Fibroblast of pulmonary artery (primary cell): ENCODE data around the gene HIPK2.

Experiments
- DNase-seq: peaks from one replicate; pipeline ENCODE4 v3.0.0-alpha.2; 2010; ENCODE audit warnings: low read depth
- H3K4me3 ChIP-seq: replicated peaks from 2 replicates; pipeline ENCODE4 v1.5.1; 2011; ENCODE audit warnings: low read depth, mild to moderate bottlenecking, control low read depth, low read length, moderate library complexity
- TF ChIP-seq, protein P1 (sequence below): IDR thresholded peaks from 2 replicates; pipeline ENCODE4 v1.5.1; 2011; ENCODE audit warnings: mild to moderate bottlenecking, control low read depth, low read length, inconsistent platforms; ENCODE audit errors: missing control alignments

HIPK2 gene

DNA sequence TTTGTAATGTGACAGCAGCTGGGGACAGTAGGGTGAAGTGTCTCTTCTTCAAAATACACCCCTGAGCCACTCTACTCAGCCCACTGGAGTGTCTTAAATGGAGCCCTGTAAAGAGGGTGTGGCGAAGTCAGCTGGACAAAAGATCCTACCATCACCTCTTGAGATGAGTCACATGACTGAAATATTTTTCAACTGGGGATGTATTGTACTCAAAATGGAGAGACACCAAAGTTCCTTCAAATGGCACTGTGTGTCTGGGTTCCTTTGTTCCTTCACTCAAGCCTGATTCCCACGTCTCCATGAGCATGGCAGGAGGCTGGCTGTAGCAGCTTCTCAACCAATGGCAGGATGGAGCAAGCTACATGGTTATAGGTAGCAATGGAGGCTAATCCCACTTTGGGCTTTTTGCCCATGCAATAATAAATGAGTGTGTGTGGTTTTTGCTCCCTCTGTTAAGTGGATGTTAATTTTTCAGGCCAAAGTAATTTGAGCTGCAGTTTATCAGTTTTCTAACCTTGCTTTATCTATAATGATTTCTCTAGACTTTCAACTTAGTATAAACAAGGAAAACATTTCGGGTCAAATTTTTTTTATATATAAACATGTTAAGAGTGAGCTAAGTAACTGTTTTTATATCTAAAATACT, 186.1 kb downstream of the HIPK2 start:
- TF ChIP-seq, protein P1, sequence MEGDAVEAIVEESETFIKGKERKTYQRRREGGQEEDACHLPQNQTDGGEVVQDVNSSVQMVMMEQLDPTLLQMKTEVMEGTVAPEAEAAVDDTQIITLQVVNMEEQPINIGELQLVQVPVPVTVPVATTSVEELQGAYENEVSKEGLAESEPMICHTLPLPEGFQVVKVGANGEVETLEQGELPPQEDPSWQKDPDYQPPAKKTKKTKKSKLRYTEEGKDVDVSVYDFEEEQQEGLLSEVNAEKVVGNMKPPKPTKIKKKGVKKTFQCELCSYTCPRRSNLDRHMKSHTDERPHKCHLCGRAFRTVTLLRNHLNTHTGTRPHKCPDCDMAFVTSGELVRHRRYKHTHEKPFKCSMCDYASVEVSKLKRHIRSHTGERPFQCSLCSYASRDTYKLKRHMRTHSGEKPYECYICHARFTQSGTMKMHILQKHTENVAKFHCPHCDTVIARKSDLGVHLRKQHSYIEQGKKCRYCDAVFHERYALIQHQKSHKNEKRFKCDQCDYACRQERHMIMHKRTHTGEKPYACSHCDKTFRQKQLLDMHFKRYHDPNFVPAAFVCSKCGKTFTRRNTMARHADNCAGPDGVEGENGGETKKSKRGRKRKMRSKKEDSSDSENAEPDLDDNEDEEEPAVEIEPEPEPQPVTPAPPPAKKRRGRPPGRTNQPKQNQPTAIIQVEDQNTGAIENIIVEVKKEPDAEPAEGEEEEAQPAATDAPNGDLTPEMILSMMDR = no peak
- H3K4me3 ChIP-seq = no peak overlapping the region
- DNase-seq = no peak

DNA sequence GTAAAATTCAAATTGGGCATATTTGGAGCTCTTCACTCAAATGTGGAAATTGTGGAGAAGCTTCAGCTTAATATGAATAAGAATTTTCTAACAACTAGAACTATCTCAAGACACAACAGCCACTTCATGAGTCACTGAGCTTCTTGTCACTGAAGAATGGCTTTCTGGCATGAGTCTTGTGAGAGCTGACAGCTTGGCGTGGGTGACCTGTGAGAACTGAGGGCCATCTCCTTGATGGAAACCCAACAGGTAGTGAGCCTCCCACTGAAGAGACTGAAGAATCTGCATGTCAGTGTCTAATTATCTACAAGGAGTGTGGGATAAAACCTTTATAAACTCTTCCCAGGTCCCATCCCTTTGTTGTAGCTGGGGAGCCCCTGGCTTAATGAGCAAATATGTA, 188.3 kb downstream of the HIPK2 start:
- peak; percentile 11 for DNase-seq
- TF ChIP-seq, protein P1 = no peak
- H3K4me3 ChIP-seq = no peak overlapping the region

DNA sequence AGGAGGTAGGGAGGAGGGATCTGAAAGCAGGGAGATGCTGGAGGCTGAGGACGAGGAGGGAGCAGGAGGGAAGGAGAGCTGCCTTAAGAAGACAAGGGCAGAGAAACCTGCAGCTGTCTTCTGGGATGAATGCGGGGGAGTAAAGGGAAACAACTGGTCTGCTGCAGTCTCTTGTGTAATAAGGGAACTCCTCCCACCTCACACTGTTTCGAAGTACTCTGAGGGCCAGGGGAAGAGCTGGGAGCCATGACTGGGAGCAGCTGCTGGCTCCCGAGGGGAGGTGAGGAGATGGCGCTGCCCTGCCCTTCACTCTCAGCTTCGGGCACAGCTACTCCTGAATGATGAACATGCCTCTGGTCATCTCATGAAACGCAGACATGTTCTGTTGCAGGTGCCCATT, 189.2 kb downstream of the HIPK2 start:
- peak; percentile 96 for DNase-seq
- H3K4me3 ChIP-seq = no peak overlapping the region
- TF ChIP-seq, protein P1 = no peak

DNA sequence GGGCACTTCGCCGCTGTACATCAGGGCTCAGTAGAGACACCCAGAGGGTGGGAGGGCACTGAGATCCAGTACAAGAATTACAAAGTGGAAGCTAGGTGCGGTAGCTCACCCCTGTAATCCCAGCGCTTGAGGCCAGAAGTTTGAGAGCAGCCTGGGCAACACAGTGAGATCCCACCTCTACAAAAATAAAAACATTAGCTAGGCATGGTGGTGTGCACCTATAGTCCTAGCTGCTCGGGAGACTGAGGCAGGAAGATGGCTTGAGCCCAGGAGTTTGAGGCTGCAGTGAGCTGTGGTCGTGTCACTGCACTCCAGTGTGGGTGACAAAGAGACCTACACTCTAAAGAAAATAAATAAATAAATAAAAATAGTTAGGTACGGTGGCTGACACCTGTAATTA, 190.3 kb downstream of the HIPK2 start:
- no peak overlapping the region for H3K4me3 ChIP-seq
- no peak for DNase-seq
- TF ChIP-seq, protein P1 = no peak

DNA sequence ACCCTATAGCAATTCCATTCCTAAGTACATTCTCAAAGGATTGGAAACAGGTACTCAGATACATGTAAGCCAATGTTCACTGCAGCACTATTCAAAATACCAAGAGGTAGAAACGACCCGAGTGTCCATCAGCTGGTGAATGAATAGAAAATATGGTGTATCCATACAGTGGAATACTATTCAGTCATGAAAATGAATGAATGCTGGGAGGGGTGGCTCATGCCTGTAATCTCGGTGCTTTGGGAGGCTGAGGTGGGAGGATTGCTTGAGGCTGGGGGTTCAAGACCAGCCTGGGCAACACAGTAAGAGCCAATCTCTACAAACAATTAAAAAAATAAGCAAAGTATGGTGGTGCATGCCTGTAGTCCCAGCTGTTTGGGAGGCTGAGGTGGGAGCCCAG, 191.5 kb downstream of the HIPK2 start:
- DNase-seq = no peak
- H3K4me3 ChIP-seq = no peak overlapping the region
- TF ChIP-seq, protein P1 = no peak

DNA sequence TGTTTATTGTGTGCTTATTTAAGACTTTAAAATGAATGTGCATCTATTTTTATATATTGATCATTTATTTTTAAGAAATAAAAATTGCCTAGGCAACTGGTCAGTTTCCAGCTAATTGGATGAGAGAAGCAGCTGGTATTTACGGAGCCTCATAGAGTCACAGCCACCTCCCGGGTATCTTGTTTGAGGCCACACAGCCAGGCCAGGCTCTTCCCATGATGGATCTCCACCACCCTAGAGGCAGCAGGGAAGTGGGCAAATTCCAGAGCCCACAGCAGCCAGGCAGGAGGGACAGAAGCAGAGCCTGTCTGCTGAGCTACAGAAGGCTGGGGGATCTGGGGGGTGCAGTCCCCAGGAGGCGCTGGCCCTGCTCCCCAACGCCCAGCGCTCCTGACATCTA, 192.8 kb downstream of the HIPK2 start:
- H3K4me3 ChIP-seq = no peak overlapping the region
- DNase-seq = no peak
- TF ChIP-seq, protein P1 = no peak
